NCI-H128 (cell line): ENCODE results near the gene KCNK17.

ENCODE experiments used
- DNase-seq: peaks from one replicate; lab custom pipeline; 2025; ENCODE audit not compliant: unreplicated experiment; lab: John Stamatoyannopoulos, UW

The KCNK17 gene

DNA sequence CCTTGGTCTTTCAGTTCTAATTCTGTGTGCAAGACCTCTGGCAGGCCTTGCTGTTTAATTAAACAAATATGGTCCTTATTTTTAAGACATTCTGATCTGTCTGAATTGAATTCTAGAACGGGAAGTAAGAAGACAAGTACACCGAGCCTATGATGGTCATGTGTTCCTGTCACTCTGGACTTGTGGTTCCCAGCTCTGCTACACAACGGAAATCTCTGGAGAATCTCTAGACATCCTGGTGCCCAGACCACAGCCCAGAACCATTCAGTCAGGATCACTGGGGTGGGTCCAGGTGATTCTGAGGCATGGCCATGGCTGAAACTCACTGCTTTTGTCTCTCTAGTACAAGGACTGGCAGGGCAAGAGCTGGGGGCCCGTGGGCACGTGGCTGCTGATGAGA lies 24.2 kb upstream of the KCNK17 start:
- no peak for DNase-seq

DNA sequence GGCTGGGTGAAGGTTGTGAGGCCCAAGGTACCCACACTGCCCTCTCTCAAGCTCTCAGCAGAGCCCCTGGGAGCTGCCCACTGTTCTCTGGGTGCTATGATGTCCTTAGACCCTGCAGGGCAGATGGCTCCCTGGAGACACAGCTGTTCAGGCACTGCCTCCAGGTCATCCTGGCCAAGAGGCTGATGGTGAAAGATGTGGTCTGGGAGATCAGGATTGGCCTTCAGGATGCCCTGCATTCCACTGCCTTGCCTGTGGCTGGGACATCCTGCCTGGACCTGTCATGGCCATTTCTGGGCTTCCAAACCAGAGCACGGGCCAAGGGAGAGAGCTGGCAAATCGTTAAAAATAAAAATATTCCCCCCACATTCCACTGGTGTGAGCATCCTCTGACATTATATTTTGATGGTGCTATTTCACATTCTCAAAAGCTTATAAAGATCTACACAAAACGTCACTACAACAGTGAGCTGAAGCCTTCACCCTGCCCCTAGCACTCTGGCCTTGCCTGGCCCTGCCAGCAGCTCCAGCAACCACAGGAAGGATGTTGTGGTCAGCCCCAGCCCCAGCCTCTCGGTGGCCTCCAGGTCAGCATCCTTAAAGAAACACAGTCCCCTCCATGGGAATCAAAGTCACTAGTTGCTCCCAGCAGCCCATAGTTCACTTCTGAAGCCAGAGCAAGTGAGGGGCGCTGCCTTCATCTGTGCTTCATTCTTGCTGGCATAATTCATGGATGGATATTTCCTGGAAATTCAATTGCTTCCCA lies 21.7 kb upstream of the KCNK17 start:
- no peak for DNase-seq

- no peak for DNase-seq
These were observed 19.6 kb upstream of the KCNK17 start for GRCh38 chr6:39333644-39334438.

- DNase-seq = no peak
These were observed 16.3 kb upstream of the KCNK17 start for GRCh38 chr6:39330476-39330875.

DNA sequence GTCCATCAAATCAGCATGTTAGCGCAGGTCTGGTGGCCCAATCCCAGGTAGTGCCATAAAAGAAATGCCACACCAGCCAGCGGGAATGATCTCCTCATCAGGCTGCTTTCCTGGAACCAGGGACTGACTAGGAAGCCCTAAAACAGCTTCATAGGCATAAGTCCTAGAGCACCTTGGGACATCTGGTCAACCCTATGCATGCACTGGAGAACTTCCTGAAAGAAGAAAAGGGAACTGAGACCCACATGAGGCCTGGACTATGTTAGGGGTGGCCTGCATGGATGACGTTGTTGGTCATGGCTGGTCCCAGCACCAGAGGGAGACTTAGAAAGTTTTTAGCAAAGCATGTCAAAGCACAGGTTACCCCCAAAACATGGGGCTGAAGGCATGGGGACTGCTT lies 15.8 kb upstream of the KCNK17 start:
- no peak for DNase-seq

DNA sequence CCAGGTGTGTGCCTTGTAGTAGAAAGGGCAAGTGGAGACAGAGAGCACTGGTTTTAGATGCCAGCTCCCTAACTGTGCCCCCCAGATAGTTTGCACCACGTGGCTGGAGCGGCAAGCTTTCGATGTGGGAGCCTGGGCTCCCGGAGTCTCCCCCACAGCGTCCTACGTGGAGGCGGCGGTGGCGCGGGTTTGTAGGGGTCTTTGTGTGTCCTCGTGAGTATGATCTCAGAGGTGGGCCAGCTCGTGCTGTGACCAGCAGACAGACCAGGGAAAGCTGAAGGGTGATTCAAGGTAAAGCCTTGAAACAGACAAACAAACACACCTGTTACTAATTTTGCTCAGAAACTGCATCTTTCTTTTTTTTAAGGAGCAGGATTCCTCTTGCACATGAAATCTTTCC lies 13.8 kb upstream of the KCNK17 start:
- no peak for DNase-seq

DNA sequence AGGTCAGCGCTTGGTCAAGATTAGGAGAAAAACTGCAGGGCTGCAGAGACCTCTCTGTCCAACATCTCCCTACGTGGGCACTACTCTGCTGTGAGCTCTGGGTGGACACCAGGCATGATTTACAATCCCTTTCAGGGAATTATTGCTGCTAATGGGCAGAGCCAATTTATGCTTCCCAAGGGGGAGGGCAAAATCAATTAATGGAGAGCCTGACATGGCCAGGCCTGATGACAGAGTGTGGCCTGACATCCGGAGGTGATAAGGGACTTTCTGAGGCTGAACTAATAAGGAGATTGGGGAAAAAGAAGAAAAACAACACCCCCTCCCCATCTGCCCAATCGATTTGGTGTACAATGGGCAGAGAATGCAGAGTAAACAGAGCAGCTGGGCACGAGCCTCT lies 13.3 kb upstream of the KCNK17 start:
- no peak for DNase-seq

GRCh38 chr6:39322306-39322850 lies 8.2 kb upstream of the KCNK17 start, which contains the start of gene KCNK16:
Gene KCNK16, minus strand, starts transcription at chr6:39322702. Its CDS starts 162 bp downstream, at chr6:39322540.
- DNase-seq = no peak

DNA sequence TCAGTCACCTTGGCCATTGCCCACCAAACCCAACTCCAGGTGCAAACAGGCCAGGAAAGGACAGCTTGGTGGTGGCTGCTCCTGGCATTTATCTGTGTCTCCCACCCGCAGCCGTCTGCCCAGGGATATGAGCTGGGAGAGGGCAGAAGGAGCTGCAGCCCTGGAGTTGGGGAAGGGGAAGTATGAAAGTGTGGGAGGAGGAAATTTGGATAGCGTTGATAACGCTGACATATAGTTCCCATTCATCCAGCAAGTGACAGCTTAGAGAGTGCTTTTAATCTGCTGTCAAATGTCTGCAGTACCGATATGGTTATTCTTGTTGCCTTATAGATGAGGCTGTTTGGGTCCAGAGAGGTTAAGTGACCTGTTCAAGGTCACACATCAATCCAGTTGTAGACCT lies 7.5 kb upstream of the KCNK17 start:
- no peak for DNase-seq

GRCh38 chr6:39320363-39320984 lies 6.3 kb upstream of the KCNK17 start:
- no peak for DNase-seq

DNA sequence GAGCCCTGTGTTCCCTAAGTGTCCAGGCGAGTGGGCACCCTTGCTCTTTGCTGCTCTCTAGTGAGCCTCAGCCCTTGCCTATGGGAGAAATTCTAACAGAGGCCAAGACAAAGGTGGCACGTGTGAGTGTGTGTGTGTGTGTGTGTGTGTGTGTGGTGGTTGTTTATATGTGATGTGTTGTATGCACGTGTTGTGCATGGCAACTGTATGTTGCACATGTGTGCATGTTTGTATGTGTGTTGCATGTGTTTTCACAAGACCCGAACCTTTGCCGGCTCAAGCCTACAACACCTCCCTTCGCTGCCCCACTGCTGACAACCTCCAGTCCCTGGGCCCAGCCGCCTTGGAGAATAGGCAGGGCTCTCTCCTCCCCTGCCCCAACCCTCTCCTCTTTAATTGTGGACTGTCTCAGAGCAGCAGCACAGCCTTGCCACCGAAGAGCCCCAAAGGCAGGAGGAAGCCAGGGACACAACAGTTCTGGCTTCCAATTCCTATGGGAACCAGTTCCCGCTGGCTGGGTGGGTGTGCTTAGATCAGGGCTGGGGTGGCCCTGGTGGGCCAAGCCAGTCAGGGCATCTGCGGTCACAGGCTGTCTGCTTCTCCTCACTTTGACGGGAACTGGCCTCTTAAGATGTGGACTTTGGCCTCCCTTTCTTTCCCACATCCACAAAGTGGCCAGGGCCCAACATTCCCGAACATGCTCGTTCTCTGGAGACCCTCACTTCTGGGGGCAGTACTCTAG lies 5.6 kb upstream of the KCNK17 start:
- DNase-seq = no peak

- no peak for DNase-seq
These were observed 3.0 kb upstream of the KCNK17 start for GRCh38 chr6:39317256-39317655.

- no peak for DNase-seq
These were observed 520 bp downstream of the KCNK17 start for GRCh38 chr6:39313526-39314272.

- DNase-seq = no peak
These were observed 1.2 kb downstream of the KCNK17 start for GRCh38 chr6:39312912-39313525.

- DNase-seq = no peak
These were observed 3.7 kb downstream of the KCNK17 start for GRCh38 chr6:39310542-39310941.

DNA sequence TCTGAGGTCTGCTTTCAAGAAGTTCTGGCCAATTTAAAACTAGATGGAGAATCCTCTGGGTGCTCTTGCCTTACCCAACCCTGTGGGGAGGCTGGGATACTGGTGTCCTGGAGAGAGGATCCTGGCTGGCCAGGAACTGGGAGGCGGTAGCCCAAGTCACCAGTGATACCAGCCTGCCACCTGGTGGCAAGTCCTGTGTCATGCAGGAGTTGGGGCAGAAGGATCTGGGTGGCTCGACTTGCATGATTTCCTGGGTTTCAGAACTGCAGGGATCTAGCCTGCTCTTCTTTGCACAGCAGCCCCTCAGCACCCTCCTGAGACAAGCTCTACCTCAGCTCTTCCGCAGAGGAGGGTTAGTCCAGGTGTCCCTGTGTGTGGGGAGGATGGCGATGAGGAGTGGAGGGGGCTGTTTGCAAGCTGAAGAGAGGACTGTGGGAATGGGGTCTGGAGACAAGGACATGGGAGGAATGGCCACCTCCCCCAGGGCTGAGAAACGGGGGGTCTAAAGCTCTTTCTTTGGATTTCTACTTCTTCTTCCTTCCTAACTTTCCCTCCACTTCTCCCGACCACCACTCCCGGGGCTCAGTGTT lies 4.2 kb downstream of the KCNK17 start:
- peak; percentile 55 for DNase-seq

DNA sequence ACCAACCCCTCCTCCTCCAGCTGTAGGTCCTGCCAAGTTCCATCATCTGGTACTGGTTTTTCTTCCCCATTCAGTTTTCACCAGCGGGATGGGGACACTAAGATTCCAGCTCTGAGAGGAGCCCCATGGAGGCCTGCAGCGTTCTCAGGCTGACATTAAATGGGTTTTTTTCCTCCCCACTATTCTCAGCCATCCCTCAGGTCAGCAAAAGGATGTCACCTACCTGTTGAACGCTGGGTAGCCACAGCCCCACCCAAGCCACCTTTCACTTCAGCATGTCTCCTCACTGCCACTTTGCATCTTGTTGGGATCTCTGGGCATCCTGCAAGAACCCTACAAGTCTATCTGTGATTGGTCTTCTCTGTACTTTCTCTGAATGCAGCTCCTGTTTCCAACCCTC lies 6.8 kb downstream of the KCNK17 start:
- DNase-seq = no peak

DNA sequence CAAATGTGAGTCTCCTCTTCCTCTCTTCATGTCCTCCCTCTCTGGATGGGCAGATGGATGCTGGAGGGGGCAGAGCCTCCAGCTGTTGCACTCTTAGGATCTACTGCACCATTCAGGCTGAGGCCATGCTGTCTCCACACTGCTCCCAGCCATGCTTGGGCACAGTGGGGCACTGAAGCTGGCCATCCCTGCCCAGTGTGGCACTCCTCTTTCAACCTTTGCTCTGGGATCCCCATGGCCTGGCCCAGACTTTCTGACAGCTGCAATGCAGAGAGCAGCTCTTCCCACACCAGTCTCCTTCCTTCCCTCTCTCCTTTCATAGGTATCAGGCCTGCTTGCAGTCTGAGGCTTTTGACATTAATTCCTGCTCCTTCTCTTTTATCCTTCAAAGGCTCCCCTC lies 9.3 kb downstream of the KCNK17 start:
- DNase-seq = no peak

- no peak for DNase-seq
These were observed 10.6 kb downstream of the KCNK17 start for GRCh38 chr6:39303425-39304153.
